OCI-LY1 (cell line): ENCODE measurements around the gene PXDN.

ENCODE experiments used
- CTCF ChIP-seq: fragments of 200-600 bp; sonication (generic), shearing (Covaris generic); IDR thresholded peaks from 2 replicates; pipeline ENCODE4 v1.5.1; 2017; ENCODE audit warnings: mild to moderate bottlenecking, antibody characterized with exemption, low read length, moderate library complexity, mixed read lengths
- EZH2 ChIP-seq: fragments of 200-600 bp; sonication (generic), shearing (Covaris generic); IDR thresholded peaks from 2 replicates; pipeline ENCODE4 v1.8.0; 2017; ENCODE audit warnings: borderline replicate concordance, mixed run types, mild to moderate bottlenecking, antibody characterized with exemption, low read length, moderate library complexity, mixed read lengths

GRCh38 chr2:1722692-1723091 lies 21.6 kb downstream of the PXDN start:
- TF ChIP-seq CTCF (no peak), EZH2 (no peak)
